T47D (cell line): ENCODE results near the gene SALL2.

Experiments
- DNase-seq, 2 experiments: peaks; one replicate each; pipeline versions ENCODE4 v3.0.0 to v3.0.0-alpha.2; 2011 to 2012; ENCODE audit warnings: low read depth in 1 of 2, low spot score in 1 of 2
- JUND ChIP-seq: IDR thresholded peaks from 2 replicates; pipeline ENCODE4 v1.6.1; 2012; ENCODE audit warnings: low read depth
- in situ Hi-C: cut with HindIII; loops from 2 replicates; pipeline ENCODE4 v1.10.0; 2016; ENCODE audit warnings: low sequenced_read_pairs, low pct_unique_long_range_greater_than_20kb

SALL2 gene

GRCh38 chr14:21537090-21537424 lies 10.9 kb upstream of the SALL2 start:
- in situ Hi-C loops, result no loop called here
- DNase-seq, result no peak
- TF ChIP-seq JUND, result no peak

- DNase-seq, result no peak
- in situ Hi-C loops, result no loop called here
- no peak for TF ChIP-seq JUND
Observed at GRCh38 chr14:21536418-21537089, 10.4 kb upstream of the SALL2 start.

GRCh38 chr14:21535545-21536417 lies 9.6 kb upstream of the SALL2 start:
- DNase-seq, result no peak
- in situ Hi-C loops, result no loop called here
- no peak for TF ChIP-seq JUND

- TF ChIP-seq JUND, result no peak
- in situ Hi-C loops, result no loop called here
- DNase-seq, result no peak
Observed at GRCh38 chr14:21534576-21534975, 8.4 kb upstream of the SALL2 start.

- in situ Hi-C loops, result no loop called here
- no peak for TF ChIP-seq JUND
- DNase-seq, result no peak
Observed at GRCh38 chr14:21533294-21533693, 7.1 kb upstream of the SALL2 start.

- no peak for TF ChIP-seq JUND
- DNase-seq, result no peak
- in situ Hi-C loops, result no loop called here
Observed at GRCh38 chr14:21529515-21529914, 3.4 kb upstream of the SALL2 start.

- in situ Hi-C loops, result no loop called here
- DNase-seq, result no peak
- no peak for TF ChIP-seq JUND
Observed at GRCh38 chr14:21528381-21529348, 2.5 kb upstream of the SALL2 start.

GRCh38 chr14:21527318-21527679 lies 1.2 kb upstream of the SALL2 start:
- DNase-seq, result no peak
- in situ Hi-C loops, result no loop called here
- no peak for TF ChIP-seq JUND

GRCh38 chr14:21526672-21527317 lies 649 bp upstream of the SALL2 start:
- no peak for TF ChIP-seq JUND
- in situ Hi-C loops, result no loop called here
- no peak for DNase-seq

GRCh38 chr14:21525571-21525961 lies 580 bp downstream of the SALL2 start:
- no peak for TF ChIP-seq JUND
- no peak for DNase-seq
- in situ Hi-C loops, result no loop called here

GRCh38 chr14:21524575-21525490 lies 1.3 kb downstream of the SALL2 start:
- in situ Hi-C loops, result no loop called here
- DNase-seq, result no peak
- TF ChIP-seq JUND, result no peak

GRCh38 chr14:21523203-21523602 lies 2.9 kb downstream of the SALL2 start:
- in situ Hi-C loops, result no loop called here
- TF ChIP-seq JUND, result no peak
- no peak for DNase-seq
